GM19452 (cell line): Measurements from ENCODE around the gene ANKS4B.
"Not testable (repeated sequence)": the region's sequence is repeated elsewhere in the genome, so short reads cannot be mapped to it uniquely, and the experiment has no call there.

Experiments used
- ATAC-seq: cut with Tn5 transposase; IDR thresholded peaks from one replicate; pipeline ENCODE4 v1.9.1; 2021; ENCODE audit not compliant: unreplicated experiment

The ANKS4B gene

DNA sequence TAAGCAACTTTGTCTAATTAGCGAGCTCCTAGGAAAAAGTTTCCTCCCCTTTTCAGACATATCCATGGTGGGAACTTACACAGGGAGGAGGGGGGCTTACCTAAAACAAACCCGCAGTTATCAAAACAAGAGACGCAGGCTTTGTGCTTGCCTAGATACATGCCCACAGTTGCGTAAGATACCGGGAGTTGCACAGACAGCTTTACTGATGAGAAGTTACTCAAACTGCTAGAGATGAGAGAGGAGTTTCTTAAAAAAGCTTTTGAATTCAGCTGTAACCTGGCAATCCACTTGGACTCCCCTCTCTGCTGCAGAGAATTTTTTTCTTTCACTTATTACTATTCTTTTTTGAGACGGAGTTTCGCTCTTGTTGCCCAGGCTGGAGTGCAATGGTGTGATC is 15.3 kb upstream of the ANKS4B start:
- no peak for ATAC-seq

DNA sequence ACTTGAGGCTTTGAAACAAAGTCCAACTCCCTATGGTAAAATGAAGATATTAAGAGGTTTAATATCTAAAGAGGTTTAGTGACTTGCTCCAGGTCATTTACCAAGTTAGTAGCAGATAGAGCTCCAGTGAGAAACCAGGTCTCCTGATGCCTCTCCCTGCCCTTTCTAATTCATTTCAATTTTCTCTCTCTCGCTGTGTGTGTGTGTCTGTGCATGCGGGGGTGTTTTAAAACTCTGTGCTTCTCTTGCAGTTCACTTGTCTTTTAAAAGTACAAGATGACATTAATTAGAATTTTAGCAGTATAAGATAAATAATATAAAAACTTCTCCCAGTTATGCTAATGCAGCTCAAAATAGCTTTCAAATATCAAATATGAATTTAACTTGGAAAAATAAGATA is 13.9 kb upstream of the ANKS4B start:
- ATAC-seq: no peak

DNA sequence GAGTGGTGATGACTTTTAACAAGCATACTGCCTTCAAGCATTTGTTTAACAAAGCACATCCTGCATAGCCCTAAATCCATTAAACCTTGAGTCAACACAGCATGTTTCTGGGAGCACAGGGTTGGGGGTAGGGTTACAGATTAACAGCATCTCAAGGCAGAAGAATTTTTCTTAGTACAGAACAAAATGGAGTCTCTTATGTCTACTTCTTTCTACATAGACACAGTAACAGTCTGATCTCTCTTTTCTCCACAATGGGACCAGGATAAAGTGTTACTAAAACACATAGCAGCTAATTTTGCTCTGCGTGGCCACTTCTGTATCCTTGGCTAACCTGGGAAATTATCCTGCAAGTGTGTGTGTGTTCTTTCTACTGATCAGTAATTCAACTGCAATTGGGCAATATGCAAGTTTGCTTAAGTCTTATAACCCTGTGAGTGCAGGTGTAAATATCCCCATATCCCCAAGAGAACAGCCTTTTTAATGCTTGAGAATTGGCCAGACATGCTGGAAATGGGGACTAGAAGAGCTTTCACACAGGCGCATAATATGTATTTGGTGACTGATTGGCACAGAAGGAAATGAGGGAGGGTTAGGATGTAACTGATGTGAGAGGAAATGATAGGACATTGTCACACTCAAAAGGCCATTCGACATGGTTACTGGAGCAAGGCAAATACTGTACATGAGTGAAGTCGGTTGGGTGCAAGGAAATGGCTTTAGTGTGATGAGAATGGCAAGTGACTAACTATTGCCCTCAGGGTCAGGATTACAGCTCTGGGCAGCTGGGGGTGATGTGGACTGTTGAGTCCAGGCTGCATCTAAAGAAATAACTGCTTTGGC is 10.8 kb upstream of the ANKS4B start:
- ATAC-seq: no peak

- ATAC-seq: no peak
Measured at GRCh38 chr16:21223787-21224186, 9.7 kb upstream of the ANKS4B start.

DNA sequence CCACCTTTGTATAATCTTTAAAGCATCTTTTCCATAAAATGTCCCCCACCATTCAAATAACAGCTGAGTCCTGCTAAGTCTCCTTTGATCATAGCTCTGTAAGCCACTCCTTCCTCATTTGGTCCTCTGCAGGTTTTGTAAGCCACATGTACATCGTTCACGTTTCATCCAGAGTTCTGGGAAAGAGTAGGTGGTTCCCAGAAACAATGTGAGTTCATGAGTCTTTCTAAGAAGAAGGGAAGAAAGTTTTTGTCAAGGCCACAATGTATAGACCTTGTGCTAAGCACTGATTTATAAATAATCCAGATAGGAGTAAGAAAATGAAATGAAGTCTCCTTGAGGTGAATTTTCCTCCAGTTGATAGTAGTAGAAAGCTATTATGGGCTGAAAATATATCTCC is 8.7 kb upstream of the ANKS4B start:
- ATAC-seq: no peak

- no peak for ATAC-seq
Measured at GRCh38 chr16:21226749-21227148, 6.8 kb upstream of the ANKS4B start.

DNA sequence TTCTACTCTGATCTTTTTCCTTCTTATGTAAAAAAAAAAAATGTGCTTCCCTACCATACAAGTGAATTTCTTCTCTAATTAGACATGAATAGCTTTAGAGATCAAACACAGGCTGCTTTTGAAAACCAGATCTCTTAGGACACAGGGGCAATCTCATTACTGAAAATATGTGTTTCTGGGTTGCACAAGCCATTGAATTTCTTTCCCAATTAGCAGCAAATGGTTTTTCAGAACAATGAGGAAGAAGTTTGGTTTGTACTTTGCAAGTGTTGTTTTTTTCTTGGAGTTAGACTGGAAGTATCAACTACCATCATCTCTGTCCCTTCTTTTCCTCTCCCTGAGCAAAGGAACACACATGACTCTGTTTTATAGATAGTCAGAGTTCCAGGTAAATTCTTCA is 5.6 kb upstream of the ANKS4B start:
- ATAC-seq: no peak

DNA sequence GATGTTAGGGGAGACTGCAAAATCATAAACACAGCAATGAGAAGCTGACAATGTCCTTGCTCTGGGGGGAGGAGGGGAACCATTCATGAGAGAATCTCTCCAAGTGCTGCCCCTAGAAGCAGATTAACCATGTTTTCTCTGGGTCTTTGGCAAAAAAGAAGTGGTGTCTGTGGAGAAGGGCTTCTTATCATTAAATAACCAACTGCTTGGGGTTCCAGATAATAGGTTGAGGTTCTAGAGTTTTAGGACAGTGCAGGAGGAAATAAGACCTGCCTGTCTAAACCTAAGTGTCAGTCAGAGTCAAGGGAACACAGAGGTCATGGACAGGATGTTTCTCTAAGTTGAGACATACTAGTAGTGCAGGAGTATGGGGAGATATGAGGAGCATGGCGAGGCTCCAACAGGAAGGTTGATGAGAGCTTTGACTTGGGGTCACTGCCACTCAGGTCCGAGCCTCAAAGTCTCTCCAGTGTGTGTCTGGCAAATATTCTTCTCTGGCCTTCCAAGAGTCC is 5.1 kb upstream of the ANKS4B start:
- no peak for ATAC-seq

- ATAC-seq: no peak
Measured at GRCh38 chr16:21233045-21233520, 416 bp upstream of the ANKS4B start.

DNA sequence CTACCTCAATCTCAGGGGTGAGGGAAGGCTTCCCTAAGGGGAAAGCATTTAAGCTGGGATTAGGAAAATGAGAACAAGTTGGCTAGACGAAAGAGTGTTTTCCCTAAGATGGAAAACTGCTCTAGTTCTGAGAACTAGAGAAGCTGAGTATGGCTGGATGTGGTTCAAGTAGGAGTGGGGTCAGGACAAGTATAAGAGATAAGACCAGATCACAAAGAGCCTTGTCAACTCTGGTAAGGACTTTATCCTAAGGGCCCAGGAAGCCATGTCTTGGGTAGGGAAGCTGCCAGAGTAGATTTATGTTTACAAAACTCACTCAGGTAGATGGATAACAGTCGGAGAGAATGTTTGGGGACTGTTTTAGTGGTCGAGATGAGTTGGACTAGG is 1.7 kb downstream of the ANKS4B start:
- no peak for ATAC-seq

DNA sequence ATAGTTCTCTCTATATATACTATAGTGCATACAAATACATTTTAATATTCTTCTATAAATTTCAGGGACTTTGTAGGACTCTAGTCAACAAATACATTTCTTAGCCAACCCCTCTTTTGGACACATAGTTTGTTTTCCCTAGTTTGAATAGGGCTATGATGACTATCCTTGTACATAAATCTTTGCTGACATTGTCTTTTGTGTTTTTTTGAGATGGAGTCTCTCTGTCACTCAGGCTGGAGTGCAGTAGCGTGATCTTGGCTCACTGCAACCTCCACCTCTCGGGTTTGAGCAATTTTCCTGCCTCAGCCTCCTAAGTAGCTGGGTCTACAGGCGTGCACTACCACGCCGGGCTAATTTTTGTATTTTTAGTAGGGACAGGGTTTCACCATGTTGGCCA is 3.3 kb downstream of the ANKS4B start:
- ATAC-seq: no peak

DNA sequence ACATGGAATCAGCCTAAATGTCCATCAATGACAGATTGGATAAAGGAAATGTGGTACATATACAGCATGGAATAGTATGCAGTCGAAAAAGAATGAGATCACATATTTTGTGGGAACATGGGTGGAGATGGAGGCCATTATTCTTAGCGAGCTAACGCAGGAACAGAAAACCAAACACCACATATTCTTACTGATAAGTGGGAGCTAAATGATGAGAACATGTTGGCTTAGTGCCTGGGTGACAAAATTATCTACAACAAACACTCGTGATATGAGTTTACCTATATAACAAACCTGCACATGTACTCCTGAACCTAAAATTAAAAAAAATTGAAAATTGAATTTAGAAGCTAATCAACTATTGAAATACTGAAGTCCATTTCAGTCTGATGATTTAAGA is 6.1 kb downstream of the ANKS4B start:
- ATAC-seq: no peak

- no peak for ATAC-seq
Measured at GRCh38 chr16:21242756-21243155, 9.3 kb downstream of the ANKS4B start.

DNA sequence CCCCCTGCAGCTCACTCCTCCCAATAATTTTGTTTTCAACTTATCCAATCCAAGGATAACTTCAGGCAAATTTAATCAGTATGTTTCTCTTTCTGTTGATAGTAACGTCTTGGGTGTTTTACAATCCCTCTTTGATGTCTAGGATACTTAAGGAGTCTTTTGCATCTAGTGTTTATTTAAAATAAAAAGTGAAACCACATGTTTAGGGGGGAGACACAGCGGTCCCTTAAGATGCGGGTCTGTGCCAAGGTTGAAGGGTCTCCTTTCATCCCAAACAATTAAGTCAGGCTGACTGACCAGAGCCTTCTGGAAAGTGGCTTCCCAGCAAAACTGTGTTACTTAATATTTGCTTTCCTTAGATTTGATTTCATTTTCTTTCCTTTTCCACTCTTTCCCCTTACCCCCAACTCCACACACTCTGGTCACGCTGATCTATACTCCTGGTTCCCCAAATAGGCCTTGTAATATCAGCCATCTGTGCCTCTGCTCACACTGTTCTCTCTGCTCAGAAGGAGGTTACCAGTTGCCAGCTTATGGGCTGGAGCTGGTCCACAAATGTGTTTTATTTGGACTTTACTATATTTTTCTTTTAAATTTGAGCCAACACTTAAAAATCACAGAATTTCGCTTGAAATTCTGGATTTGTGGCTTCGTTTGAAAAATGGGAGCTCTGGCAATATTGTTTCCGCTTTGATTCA is 11.2 kb downstream of the ANKS4B start:
- no peak for ATAC-seq

DNA sequence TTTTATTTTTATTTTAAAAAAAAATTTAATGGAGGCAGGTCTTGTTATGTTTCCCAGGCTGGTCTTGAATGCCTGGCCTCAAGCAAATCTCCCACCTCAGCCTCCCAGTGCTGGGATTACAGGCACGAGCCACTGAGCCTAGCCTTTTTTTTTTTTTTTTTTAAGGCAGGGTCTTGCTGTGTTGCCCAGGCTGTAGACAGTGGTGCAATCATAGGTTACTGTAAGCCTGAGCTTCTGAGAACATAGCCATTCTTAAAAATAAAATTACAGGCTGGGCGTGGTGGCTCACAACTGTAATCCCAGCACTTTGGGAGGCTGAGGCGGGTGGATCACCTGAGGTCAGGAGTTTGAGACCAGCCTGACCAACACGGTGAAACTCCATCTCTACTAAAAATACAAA is 14.7 kb downstream of the ANKS4B start:
- not testable (repeated sequence) for ATAC-seq

- ATAC-seq: no peak
Measured at GRCh38 chr16:21250072-21250923, 16.8 kb downstream of the ANKS4B start.

- ATAC-seq: no peak
Measured at GRCh38 chr16:21253470-21253869, 20.0 kb downstream of the ANKS4B start.

GRCh38 chr16:21256636-21257035 is 23.1 kb downstream of the ANKS4B start:
- no peak for ATAC-seq

DNA sequence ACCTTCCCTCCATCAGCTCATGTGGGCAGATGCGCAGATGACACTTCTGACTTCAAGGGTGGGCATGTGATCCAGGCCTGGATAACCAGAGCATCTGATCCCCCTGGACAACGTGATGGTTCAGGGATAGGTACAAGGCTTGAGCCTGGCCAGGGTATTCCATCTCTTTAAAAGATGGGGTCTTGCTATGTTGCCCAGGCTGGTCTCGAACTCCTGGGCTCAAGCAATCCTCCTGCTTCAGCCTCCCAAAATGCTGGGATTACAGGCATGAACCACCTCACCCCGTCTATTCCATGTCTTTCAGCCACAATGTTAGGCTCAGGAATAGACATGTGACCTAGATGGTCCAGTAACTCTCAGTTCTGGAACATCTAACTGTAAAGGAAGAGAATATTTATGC is 23.8 kb downstream of the ANKS4B start:
- no peak for ATAC-seq

DNA sequence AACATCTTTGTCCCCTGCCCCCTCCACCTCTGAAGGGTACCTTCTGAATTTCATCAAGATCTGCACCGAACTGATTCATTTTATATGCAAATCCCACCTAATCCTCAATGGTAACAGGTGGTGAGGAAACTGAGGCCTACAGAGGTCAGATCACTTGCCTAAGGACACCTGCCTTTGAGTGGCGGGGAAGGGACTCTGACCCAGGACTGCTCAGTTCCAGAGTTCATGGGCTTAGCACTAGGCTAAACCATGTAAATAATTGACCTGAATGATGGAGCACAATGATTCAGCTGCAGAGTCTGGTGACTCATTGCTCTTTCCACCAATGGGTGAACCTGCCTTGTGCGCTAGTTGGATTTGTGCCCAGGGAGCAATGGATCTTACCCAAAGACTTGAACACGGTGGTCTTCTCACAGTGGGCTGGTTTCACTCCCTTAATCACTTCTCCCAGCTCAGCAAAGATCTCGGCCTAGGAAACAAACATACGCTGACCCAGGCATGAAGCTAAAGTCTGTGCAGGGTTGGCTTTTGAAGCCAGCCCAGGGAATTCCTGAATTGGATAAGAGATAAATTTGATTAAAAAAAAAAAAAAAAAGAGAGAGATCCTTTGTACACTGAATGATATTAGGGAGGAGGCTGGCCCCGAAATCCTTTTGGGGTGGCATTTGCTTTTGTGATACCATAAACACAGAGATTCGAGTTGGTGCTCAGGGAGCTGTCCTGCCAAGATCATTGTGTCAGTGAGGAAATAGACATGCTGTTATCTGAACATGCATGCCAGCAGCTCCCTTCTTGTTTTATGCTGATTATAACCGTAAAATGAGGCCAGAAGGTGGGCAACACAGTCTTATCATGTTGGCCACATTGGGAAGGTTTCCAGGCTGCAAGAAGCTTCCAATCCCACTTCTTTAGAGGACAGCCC is 27.6 kb downstream of the ANKS4B start:
- no peak for ATAC-seq
